Panc1 (cell line): ENCODE measurements around the gene LRRC34. TPM values are rescaled to one million over a fixed set of nuclear protein-coding genes. Genes with fewer than 3 reads are reported as not detected.

ENCODE experiments used
- ATAC-seq: fragments of 200-7000 bp; cut with Tn5 transposase; 2 replicates; pipeline ENCODE4 v1.9.1; 2020; ENCODE audit warnings: mild to moderate bottlenecking, moderate library complexity
- BruUV-seq: library from RNA; stranded (reverse); fragments of 400-500 nt; replicated peaks from 2 replicates; lab custom pipeline; 2021; lab: Mats Ljungman, UMichigan
- CTCF ChIA-PET: fragments of 300-600 bp; sonication (Branson Sonifier 250); formaldehyde crosslinking; loops from one replicate; lab custom pipeline; 2022; ENCODE audit warnings: antibody characterized with exemption; lab: Charles Lee
- POLR2A ChIA-PET: fragments of 300-600 bp; sonication (Branson Sonifier 250); formaldehyde crosslinking; loops from one replicate; lab custom pipeline; 2022; ENCODE audit warnings: antibody characterized with exemption; lab: Charles Lee
- DNase-seq: peaks from one replicate; pipeline ENCODE4 v3.0.0-alpha.2; 2010; ENCODE audit warnings: low read depth, low spot score
- H3K27ac ChIP-seq: 2 replicates; pipeline ENCODE4 v1.5.1; 2011; ENCODE audit warnings: mild to moderate bottlenecking, low read length, inconsistent platforms
- H3K27me3 ChIP-seq: fragments of 200-500 bp; sonication (Bioruptor generic); 2 replicates; pipeline ENCODE4 v1.6.0; 2014; ENCODE audit warnings: low read length, inconsistent platforms; ENCODE audit not compliant: control insufficient read depth, insufficient read depth
- H3K36me3 ChIP-seq: fragments of 200-500 bp; sonication (Bioruptor generic); 2 replicates; pipeline ENCODE4 v1.5.1; 2014; ENCODE audit warnings: inconsistent platforms, mild to moderate bottlenecking, low read length, moderate library complexity; ENCODE audit not compliant: control insufficient read depth, insufficient read depth
- H3K4me1 ChIP-seq: 2 replicates; pipeline ENCODE4 v1.5.1; 2011; ENCODE audit warnings: inconsistent platforms, mild to moderate bottlenecking, low read length, moderate library complexity; ENCODE audit not compliant: control insufficient read depth, insufficient read depth
- H3K4me3 ChIP-seq, 2 experiments: 2 replicates each; pipeline ENCODE4 v1.5.1; 2011 to 2012; ENCODE audit warnings: low read depth in 2 of 2, low read length in 2 of 2, mild to moderate bottlenecking in 2 of 2, inconsistent platforms in 1 of 2, moderate library complexity in 1 of 2
- H3K9me3 ChIP-seq: fragments of 200-500 bp; sonication (Bioruptor generic); 2 replicates; pipeline ENCODE4 v1.5.1; 2014; ENCODE audit warnings: low read depth, mild to moderate bottlenecking, inconsistent platforms, low read length, moderate library complexity; ENCODE audit not compliant: control insufficient read depth, insufficient read depth
- CTCF ChIP-seq: fragments of 450-650 bp; IDR thresholded peaks from 2 replicates; pipeline ENCODE4 v1.5.1; 2017; ENCODE audit warnings: mild to moderate bottlenecking
- POLR2AphosphoS5 ChIP-seq: IDR thresholded peaks from 2 replicates; pipeline ENCODE4 v1.6.1; 2012; ENCODE audit warnings: mild to moderate bottlenecking, low read depth, low read length, moderate library complexity
- SIN3A ChIP-seq: IDR thresholded peaks from 2 replicates; pipeline ENCODE4 v1.6.1; 2012; ENCODE audit warnings: low read depth, mild to moderate bottlenecking, low read length, moderate library complexity, borderline replicate concordance; ENCODE audit not compliant: insufficient read depth
- TCF7L2 ChIP-seq: IDR thresholded peaks from 2 replicates; pipeline ENCODE4 v1.6.1; 2011; ENCODE audit warnings: mild to moderate bottlenecking, low read depth, low read length, inconsistent platforms
- in situ Hi-C: cut with HindIII; loops from 2 replicates; pipeline ENCODE4 v1.10.0; 2016; ENCODE audit warnings: low sequenced_read_pairs, low pct_unique_long_range_greater_than_20kb
- intact Hi-C: fragments of 100-400 bp; cut with micrococcal nuclease; formaldehyde crosslinking; loops from one replicate; pipeline ENCODE4 v1.10.0; 2022; ENCODE audit not compliant: unreplicated experiment
- total RNA-seq: library from RNA; stranded (reverse); gene quantifications from one replicate; pipeline ENCODE4 v1.2.1, GENCODE V29; 2021; ENCODE audit not compliant: unreplicated experiment
- TF ChIP-seq, protein P1 (sequence below), 2 experiments: IDR thresholded peaks; 2 replicates each; pipeline ENCODE4 v1.6.1; 2011 to 2012; ENCODE audit warnings: low read depth in 2 of 2, control low read depth in 1 of 2, low read length in 1 of 2, mild to moderate bottlenecking in 1 of 2, moderate library complexity in 1 of 2; ENCODE audit not compliant: insufficient read depth in 1 of 2

Gene LRRC34
- total RNA-seq, 1 experiment from 2014 or later, result 1.2 TPM

DNA sequence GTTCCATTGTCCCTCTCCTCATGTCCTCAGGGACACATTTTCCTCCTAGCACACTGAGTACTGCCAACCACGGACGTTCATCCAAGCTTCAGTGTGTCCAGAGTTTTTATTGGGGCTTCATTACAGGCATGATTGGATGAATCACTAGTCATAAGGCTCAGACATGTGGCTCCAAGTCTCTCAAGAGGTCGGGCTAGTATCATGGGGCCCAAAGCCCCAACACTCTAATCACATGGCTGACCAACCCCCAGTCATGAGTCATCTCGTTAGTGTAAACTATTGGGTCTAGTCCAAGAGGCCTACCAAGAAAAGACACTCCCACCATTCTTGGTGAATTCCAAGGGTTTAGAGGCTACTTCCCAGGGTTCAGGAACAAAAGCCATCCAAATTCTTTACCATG, 52.2 kb downstream of the LRRC34 start:
- H3K4me1 ChIP-seq, result 0 out of 2 replicates have a peak, but pooled peaks cover 2% of the 10 kb centered on the region
- intact Hi-C loops, result loop anchor here (5.0 kb wide), 1 partner anchor 207 kb away; the partner anchor contains the start of gene SEC62
- POLR2A ChIA-PET, result no interaction called here
- in situ Hi-C loops, result no loop called here
- ATAC-seq (no peak), DNase-seq (no peak)
- H3K27me3 ChIP-seq, result peaks cover 4% of the 10 kb centered on the region
- no peaks in the 10 kb centered on the region for H3K9me3 ChIP-seq
- TF ChIP-seq, protein P1, sequence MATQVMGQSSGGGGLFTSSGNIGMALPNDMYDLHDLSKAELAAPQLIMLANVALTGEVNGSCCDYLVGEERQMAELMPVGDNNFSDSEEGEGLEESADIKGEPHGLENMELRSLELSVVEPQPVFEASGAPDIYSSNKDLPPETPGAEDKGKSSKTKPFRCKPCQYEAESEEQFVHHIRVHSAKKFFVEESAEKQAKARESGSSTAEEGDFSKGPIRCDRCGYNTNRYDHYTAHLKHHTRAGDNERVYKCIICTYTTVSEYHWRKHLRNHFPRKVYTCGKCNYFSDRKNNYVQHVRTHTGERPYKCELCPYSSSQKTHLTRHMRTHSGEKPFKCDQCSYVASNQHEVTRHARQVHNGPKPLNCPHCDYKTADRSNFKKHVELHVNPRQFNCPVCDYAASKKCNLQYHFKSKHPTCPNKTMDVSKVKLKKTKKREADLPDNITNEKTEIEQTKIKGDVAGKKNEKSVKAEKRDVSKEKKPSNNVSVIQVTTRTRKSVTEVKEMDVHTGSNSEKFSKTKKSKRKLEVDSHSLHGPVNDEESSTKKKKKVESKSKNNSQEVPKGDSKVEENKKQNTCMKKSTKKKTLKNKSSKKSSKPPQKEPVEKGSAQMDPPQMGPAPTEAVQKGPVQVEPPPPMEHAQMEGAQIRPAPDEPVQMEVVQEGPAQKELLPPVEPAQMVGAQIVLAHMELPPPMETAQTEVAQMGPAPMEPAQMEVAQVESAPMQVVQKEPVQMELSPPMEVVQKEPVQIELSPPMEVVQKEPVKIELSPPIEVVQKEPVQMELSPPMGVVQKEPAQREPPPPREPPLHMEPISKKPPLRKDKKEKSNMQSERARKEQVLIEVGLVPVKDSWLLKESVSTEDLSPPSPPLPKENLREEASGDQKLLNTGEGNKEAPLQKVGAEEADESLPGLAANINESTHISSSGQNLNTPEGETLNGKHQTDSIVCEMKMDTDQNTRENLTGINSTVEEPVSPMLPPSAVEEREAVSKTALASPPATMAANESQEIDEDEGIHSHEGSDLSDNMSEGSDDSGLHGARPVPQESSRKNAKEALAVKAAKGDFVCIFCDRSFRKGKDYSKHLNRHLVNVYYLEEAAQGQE (IDR thresholded peaks at IDR 0.05; ENCODE audit: insufficient read depth in 1 of 2, low read depth in 2 of 2, low read length in 1 of 2), result no peak
- no peak for TF ChIP-seq CTCF
- TF ChIP-seq SIN3A, result no peak
- TF ChIP-seq POLR2AphosphoS5, result no peak
- no peak for TF ChIP-seq TCF7L2
- no TSS peak for BruUV-seq
- H3K27ac ChIP-seq, result no peak overlapping the region
- H3K4me3 ChIP-seq, result no peak overlapping the region
- CTCF ChIA-PET, result no interaction called here
- no peaks in the 10 kb centered on the region for H3K36me3 ChIP-seq

- Histone ChIP-seq H3K4me1 (0 out of 2 replicates have a peak, but pooled peaks cover 2% of the 10 kb centered on the region), H3K27me3 (peaks cover 8% of the 10 kb centered on the region), H3K4me3 (no peak overlapping the region), H3K27ac (no peak overlapping the region), H3K9me3 (no peaks in the 10 kb centered on the region), H3K36me3 (no peaks in the 10 kb centered on the region)
- ATAC-seq, result no peak
- intact Hi-C loops (no loop called here), in situ Hi-C loops (no loop called here)
- no TSS peak for BruUV-seq
- no peak for DNase-seq
- TF ChIP-seq SIN3A, result no peak
- no peak for TF ChIP-seq TCF7L2
- TF ChIP-seq POLR2AphosphoS5, result no peak
- TF ChIP-seq CTCF, result no peak
- TF ChIP-seq, protein P1 (IDR thresholded peaks at IDR 0.05; ENCODE audit: insufficient read depth in 1 of 2, low read depth in 2 of 2, low read length in 1 of 2), result no peak
- POLR2A ChIA-PET, result interaction anchor here (0.6 kb wide), 1 partner anchor 1675 kb away, joined by 9 read pairs; no protein-coding TSS in a partner anchor
- CTCF ChIA-PET, result no interaction called here
These were observed 53.4 kb downstream of the LRRC34 start for GRCh38 chr3:169759256-169759655.
